H1 (cell line): ENCODE data around the gene KPNA1. TPM values are rescaled to one million over a fixed set of nuclear protein-coding genes. Genes with fewer than 3 reads are reported as not detected.

Source experiments
- CTCF ChIA-PET: fragments of 300-600 bp; sonication (Branson Sonifier 250); formaldehyde crosslinking; loops from one replicate; lab custom pipeline; 2021; ENCODE audit not compliant: partially characterized antibody; lab: Charles Lee
- POLR2A ChIA-PET: fragments of 300-600 bp; sonication (Branson Sonifier 250); formaldehyde crosslinking; loops from one replicate; lab custom pipeline; 2021; ENCODE audit warnings: inconsistent platforms; ENCODE audit not compliant: partially characterized antibody; lab: Charles Lee
- DNase-seq, 2 experiments: peaks; one replicate each; pipeline versions ENCODE4 v3.0.0 to v3.0.0-alpha.2; 2010 to 2022; ENCODE audit warnings: low spot score in 2 of 2, low read depth in 1 of 2, mixed read lengths in 1 of 2
- FAIRE-seq: peaks from 2 replicates; lab custom pipeline; 2011; peaks lifted over from hg19 to GRCh38; lab: Jason Lieb, UNC
- H2AFZ ChIP-seq: 2 replicates; pipeline ENCODE4 v1.8.1; 2012; ENCODE audit warnings: low read length, inconsistent platforms
- H2AK5ac ChIP-seq: 2 replicates; pipeline ENCODE4 v1.6.1; 2013; ENCODE audit warnings: low read depth, low read length
- H2BK120ac ChIP-seq: replicated peaks from 2 replicates; pipeline ENCODE3; 2013; ENCODE audit warnings: low read depth, low read length, inconsistent platforms
- H2BK12ac ChIP-seq: 2 replicates; pipeline ENCODE4 v1.6.1; 2013; ENCODE audit warnings: low read depth, low read length
- H2BK15ac ChIP-seq: 2 replicates; pipeline ENCODE4 v1.6.1; 2013; ENCODE audit warnings: low read length
- H2BK20ac ChIP-seq: 2 replicates; pipeline ENCODE4 v1.6.1; 2013; ENCODE audit warnings: low read length
- H2BK5ac ChIP-seq: 2 replicates; pipeline ENCODE4 v1.6.1; 2013; ENCODE audit warnings: low read depth, low read length
- H3K14ac ChIP-seq: 2 replicates; pipeline ENCODE4 v1.6.1; 2013; ENCODE audit warnings: inconsistent platforms; ENCODE audit not compliant: insufficient read length
- H3K18ac ChIP-seq: 2 replicates; pipeline ENCODE4 v1.6.1; 2013; ENCODE audit warnings: low read length; ENCODE audit errors: extremely low read depth
- H3K23ac ChIP-seq: 2 replicates; pipeline ENCODE4 v1.6.1; 2013; ENCODE audit warnings: inconsistent platforms; ENCODE audit not compliant: insufficient read length
- H3K23me2 ChIP-seq: 2 replicates; pipeline ENCODE4 v1.6.1; 2013; ENCODE audit warnings: low read depth, low read length
- H3K27ac ChIP-seq: 2 replicates; pipeline ENCODE4 v1.6.1; 2011; ENCODE audit warnings: low read depth, low read length, inconsistent platforms
- H3K27me3 ChIP-seq, 4 experiments: replicated peaks in 1 of 4; 1 replicate in 1 of 4; 2 replicates in 3 of 4; pipeline versions ENCODE4 v1.6.1 to v1.8.1; 2011 to 2013; ENCODE audit warnings: low read length in 3 of 4, mild to moderate bottlenecking in 3 of 4, inconsistent platforms in 2 of 4, mixed read lengths in 2 of 4, moderate library complexity in 1 of 4; ENCODE audit not compliant: control insufficient read depth in 3 of 4, insufficient read depth in 3 of 4; ENCODE audit errors: extremely low read depth in 1 of 4
- H3K36me3 ChIP-seq, 4 experiments: 2 replicates each; pipeline versions ENCODE4 v1.6.1 to v1.8.1; 2011 to 2013; ENCODE audit warnings: mild to moderate bottlenecking in 4 of 4, low read length in 3 of 4, moderate library complexity in 2 of 4, control low read depth in 1 of 4, inconsistent platforms in 1 of 4; ENCODE audit not compliant: insufficient read depth in 4 of 4, control insufficient read depth in 2 of 4
- H3K4ac ChIP-seq: replicated peaks from 2 replicates; pipeline ENCODE3; 2013; ENCODE audit warnings: low read length, low read depth, mixed read lengths, inconsistent platforms; ENCODE audit not compliant: insufficient read length
- H3K4me1 ChIP-seq, 4 experiments: replicated peaks in 1 of 4; 1 replicate in 1 of 4; 2 replicates in 3 of 4; pipeline versions ENCODE4 v1.6.1 to v1.8.1; 2011 to 2013; ENCODE audit warnings: low read length in 3 of 4, inconsistent platforms in 2 of 4, mixed read lengths in 1 of 4; ENCODE audit not compliant: insufficient read depth in 4 of 4, control insufficient read depth in 3 of 4
- H3K4me2 ChIP-seq, 2 experiments: 2 replicates each; pipeline versions ENCODE4 v1.6.1 to v1.8.1; 2011 to 2013; ENCODE audit warnings: low read depth in 2 of 2, low read length in 2 of 2, control low read depth in 1 of 2, inconsistent platforms in 1 of 2, mild to moderate bottlenecking in 1 of 2; ENCODE audit not compliant: insufficient read depth in 1 of 2
- H3K4me3 ChIP-seq, 4 experiments: fragments of 200-600, 300-600 bp in 1 of 4; sonication (generic), shearing (Covaris generic), sonication (Bioruptor Twin) in 1 of 4; 2 replicates each; pipeline versions ENCODE4 v1.5.1 to v1.8.1; 2011 to 2016; ENCODE audit warnings: low read length in 4 of 4, low read depth in 3 of 4, control low read depth in 2 of 4, inconsistent platforms in 2 of 4, mild to moderate bottlenecking in 2 of 4, mixed read lengths in 1 of 4, moderate library complexity in 1 of 4; ENCODE audit not compliant: insufficient read depth in 2 of 4; ENCODE audit errors: extremely low read depth in 1 of 4
- H3K56ac ChIP-seq: replicated peaks from 2 replicates; pipeline ENCODE3; 2013; ENCODE audit warnings: low read depth, mild to moderate bottlenecking, mixed read lengths, low read length, inconsistent platforms; ENCODE audit not compliant: insufficient read length
- H3K79me1 ChIP-seq: 2 replicates; pipeline ENCODE4 v1.6.1; 2013; ENCODE audit warnings: low read depth, low read length, control low read depth
- H3K79me2 ChIP-seq, 2 experiments: 2 replicates each; pipeline versions ENCODE4 v1.6.1 to v1.8.1; 2012 to 2013; ENCODE audit warnings: low read length in 2 of 2, mild to moderate bottlenecking in 2 of 2, inconsistent platforms in 1 of 2; ENCODE audit not compliant: insufficient read depth in 2 of 2, control insufficient read depth in 1 of 2
- H3K9ac ChIP-seq, 4 experiments: replicated peaks in 1 of 4; 1 replicate in 1 of 4; 2 replicates in 3 of 4; pipeline versions ENCODE4 v1.6.1 to v1.8.1; 2011 to 2013; ENCODE audit warnings: low read depth in 3 of 4, low read length in 3 of 4, control low read depth in 2 of 4, mild to moderate bottlenecking in 2 of 4, moderate library complexity in 2 of 4, inconsistent platforms in 1 of 4; ENCODE audit errors: extremely low read depth in 1 of 4
- H3K9me3 ChIP-seq, 2 experiments: 2 replicates each; pipeline versions ENCODE4 v1.6.1 to v1.8.1; 2012 to 2013; ENCODE audit warnings: mild to moderate bottlenecking in 2 of 2, moderate library complexity in 2 of 2, control low read depth in 1 of 2, inconsistent platforms in 1 of 2, low read depth in 1 of 2, low read length in 1 of 2, mixed read lengths in 1 of 2; ENCODE audit not compliant: insufficient read depth in 2 of 2
- H4K20me1 ChIP-seq, 2 experiments: replicated peaks in 1 of 2; 2 replicates each; pipeline versions ENCODE3 to v1.8.1; 2011 to 2013; ENCODE audit warnings: inconsistent platforms in 2 of 2, low read length in 2 of 2, mild to moderate bottlenecking in 1 of 2; ENCODE audit not compliant: insufficient read depth in 2 of 2, control insufficient read depth in 1 of 2
- H4K5ac ChIP-seq: 2 replicates; pipeline ENCODE4 v1.6.1; 2013; ENCODE audit warnings: low read length, low read depth, mixed read lengths, inconsistent platforms; ENCODE audit not compliant: insufficient read length
- H4K8ac ChIP-seq: 2 replicates; pipeline ENCODE4 v1.8.0; 2013; ENCODE audit warnings: mild to moderate bottlenecking, moderate library complexity, low read length, inconsistent platforms; ENCODE audit not compliant: insufficient read depth; ENCODE audit errors: extremely low read depth
- H4K91ac ChIP-seq: replicated peaks from 2 replicates; pipeline ENCODE3; 2013; ENCODE audit warnings: low read length, mixed read lengths, inconsistent platforms; ENCODE audit not compliant: insufficient read length
- EP300 ChIP-seq, 2 experiments: IDR thresholded peaks; 1 replicate in 1 of 2; 2 replicates in 1 of 2; pipeline ENCODE4 v1.6.1; 2011 to 2012; ENCODE audit warnings: low read depth in 2 of 2, low read length in 2 of 2, mild to moderate bottlenecking in 2 of 2, borderline replicate concordance in 1 of 2, inconsistent platforms in 1 of 2, moderate library complexity in 1 of 2
- MAFK ChIP-seq: IDR thresholded peaks from 2 replicates; pipeline ENCODE4 v1.6.1; 2012; ENCODE audit warnings: low read depth, mild to moderate bottlenecking, improper control_type of control experiment, low read length
- POLR2A ChIP-seq, 2 experiments: IDR thresholded peaks; 1 replicate in 1 of 2; 2 replicates in 1 of 2; pipeline ENCODE4 v1.6.1; 2011; ENCODE audit warnings: low read depth in 2 of 2, low read length in 2 of 2, mild to moderate bottlenecking in 2 of 2; ENCODE audit errors: control extremely low read depth in 1 of 2
- RBBP5 ChIP-seq: IDR thresholded peaks from 2 replicates; pipeline ENCODE4 v1.7.1; 2012; ENCODE audit warnings: low read depth, mild to moderate bottlenecking, inconsistent platforms, low read length, moderate library complexity, borderline replicate concordance
- SIN3A ChIP-seq, 2 experiments: IDR thresholded peaks in 1 of 2; conservative IDR thresholded peaks in 1 of 2; 2 replicates each; pipeline ENCODE4 v1.6.1; 2011 to 2012; ENCODE audit warnings: low read length in 2 of 2, improper control_type of control experiment in 1 of 2, low read depth in 1 of 2, mild to moderate bottlenecking in 1 of 2
- SP2 ChIP-seq: IDR thresholded peaks from 2 replicates; pipeline ENCODE4 v1.6.1; 2012; ENCODE audit warnings: mild to moderate bottlenecking, low read length, inconsistent platforms
- SUZ12 ChIP-seq: fragments of 200-600 bp; sonication (generic); IDR thresholded peaks from 2 replicates; pipeline ENCODE4 v1.6.1; 2012; ENCODE audit warnings: mild to moderate bottlenecking, inconsistent platforms, low read length, moderate library complexity, mixed read lengths
- TAF1 ChIP-seq: IDR thresholded peaks from 2 replicates; pipeline ENCODE4 v1.6.1; 2011; ENCODE audit warnings: mild to moderate bottlenecking, low read depth, low read length
- TCF12 ChIP-seq: IDR thresholded peaks from 2 replicates; pipeline ENCODE4 v1.6.1; 2011; ENCODE audit warnings: low read depth, mild to moderate bottlenecking, low read length
- WGBS, 2 experiments: shearing (Covaris generic) in 1 of 2; methylation state at CpG; one replicate each; pipeline versions ENCODE4 v1.1.6 to v1.1.7; 2013 to 2015; ENCODE audit warnings: low lambda C conversion rate in 2 of 2, mixed read lengths in 2 of 2, inconsistent platforms in 1 of 2, low coverage in 1 of 2, missing lambda C conversion rate in 1 of 2; ENCODE audit not compliant: insufficient replicate concordance in 2 of 2, insufficient coverage in 1 of 2, insufficient read length in 1 of 2; ENCODE audit errors: extremely low coverage in 1 of 2, missing lambda C conversion rate in 1 of 2; 5-methylcytosine and 5-hydroxymethylcytosine counted together
- polyA plus RNA-seq, 7 experiments: library from polyadenylated mRNA; depleted of rRNA in 3 of 7; stranded (reverse) in 5 of 7; unstranded in 2 of 7; fragments of >200 nt in 5 of 7; fragments of 200-250 nt in 2 of 7; gene quantifications; 1 replicate in 5 of 7; 2 replicates in 1 of 7; 4 replicates in 1 of 7; pipeline versions ENCODE4 v1.2.1 to v1.2.3, GENCODE V29; 2011 to 2013; ENCODE audit warnings: missing spikeins in 2 of 7, mixed read lengths in 2 of 7
- total RNA-seq: library from RNA; stranded (reverse); fragmentation: NEBNext Ultra II Directional; extraction: Animal tissue kit (Norgen Biotek cat#: 25700); gene quantifications from 2 replicates; pipeline ENCODE4 v1.2.1, GENCODE V29; 2021
- TF ChIP-seq, protein P1 (sequence below): IDR thresholded peaks from 2 replicates; pipeline ENCODE4 v1.6.1; 2011; ENCODE audit warnings: low read length, improper control_type of control experiment
- TF ChIP-seq, protein P2 (sequence below), 3 experiments: IDR thresholded peaks; 1 replicate in 2 of 3; 2 replicates in 1 of 3; pipeline versions ENCODE4 v1.5.1 to v1.6.1; 2011; ENCODE audit warnings: low read length in 3 of 3, mild to moderate bottlenecking in 3 of 3, inconsistent platforms in 2 of 3, low read depth in 1 of 3, moderate library complexity in 1 of 3; ENCODE audit not compliant: insufficient read depth in 1 of 3; ENCODE audit errors: control extremely low read depth in 1 of 3

Gene KPNA1
- total and polyA plus RNA-seq, 2 of the 8 experiments (the other 6 are each of a cell fraction or from before 2014, with no cell fraction given): 14.8 to 63.0 TPM

GRCh38 chr3:122520861-122521260 lies 6.1 kb upstream of the KPNA1 start:
- Histone ChIP-seq H4K20me1 (no peaks in the 10 kb centered on the region), H3K18ac (no peak overlapping the region), H4K8ac (no peak overlapping the region), H3K9ac (no peak overlapping the region), H4K5ac (no peak overlapping the region), H3K4me3 (no peak overlapping the region), H3K4ac (no peak overlapping the region), H3K56ac (no peak overlapping the region), H2AFZ (no peak overlapping the region), H2BK5ac (no peak overlapping the region), H3K4me1 (no peaks in the 10 kb centered on the region), H2AK5ac (no peak overlapping the region), H3K23me2 (no peaks in the 10 kb centered on the region), H3K14ac (no peak overlapping the region), H2BK120ac (no peak overlapping the region), H3K27me3 (no peaks in the 10 kb centered on the region), H2BK12ac (no peak overlapping the region), H3K27ac (no peak overlapping the region), H2BK15ac (no peak overlapping the region), H3K4me2 (no peak overlapping the region), H2BK20ac (no peak overlapping the region), H3K9me3 (no peaks in the 10 kb centered on the region), H4K91ac (no peak overlapping the region), H3K79me2 (no peaks in the 10 kb centered on the region), H3K36me3 (no peaks in the 10 kb centered on the region), H3K79me1 (no peaks in the 10 kb centered on the region), H3K23ac (no peak overlapping the region)
- 92% methylated on average over 4 of the region's 4 CpGs; no CpG with 5 or more reads in 1 of the 2 experiments for WGBS, 2 experiments
- POLR2A ChIA-PET: interaction anchor here (0.6 kb wide), 1 partner anchor 75 kb away, joined by 3 read pairs; no protein-coding TSS in a partner anchor
- DNase-seq (no peak), FAIRE-seq (no peak)
- CTCF ChIA-PET: no interaction called here
- TF ChIP-seq, protein P1, sequence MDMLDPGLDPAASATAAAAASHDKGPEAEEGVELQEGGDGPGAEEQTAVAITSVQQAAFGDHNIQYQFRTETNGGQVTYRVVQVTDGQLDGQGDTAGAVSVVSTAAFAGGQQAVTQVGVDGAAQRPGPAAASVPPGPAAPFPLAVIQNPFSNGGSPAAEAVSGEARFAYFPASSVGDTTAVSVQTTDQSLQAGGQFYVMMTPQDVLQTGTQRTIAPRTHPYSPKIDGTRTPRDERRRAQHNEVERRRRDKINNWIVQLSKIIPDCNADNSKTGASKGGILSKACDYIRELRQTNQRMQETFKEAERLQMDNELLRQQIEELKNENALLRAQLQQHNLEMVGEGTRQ: no peak
- TF ChIP-seq TAF1 (no peak), TCF12 (no peak), SUZ12 (no peak), SIN3A (conservative IDR thresholded peaks at IDR 0.05 in 1 of 2, IDR thresholded peaks at IDR 0.05 in 1 of 2; ENCODE audit: low read depth in 1 of 2, low read length in 2 of 2) (no peak), MAFK (no peak), EP300 (IDR thresholded peaks at IDR 0.05; ENCODE audit: borderline replicate concordance in 1 of 2, low read depth in 2 of 2, low read length in 2 of 2) (no peak), RBBP5 (no peak), SP2 (no peak), POLR2A (IDR thresholded peaks at IDR 0.05; ENCODE audit: control extremely low read depth in 1 of 2, low read depth in 2 of 2, low read length in 2 of 2) (no peak)
- TF ChIP-seq, protein P2, sequence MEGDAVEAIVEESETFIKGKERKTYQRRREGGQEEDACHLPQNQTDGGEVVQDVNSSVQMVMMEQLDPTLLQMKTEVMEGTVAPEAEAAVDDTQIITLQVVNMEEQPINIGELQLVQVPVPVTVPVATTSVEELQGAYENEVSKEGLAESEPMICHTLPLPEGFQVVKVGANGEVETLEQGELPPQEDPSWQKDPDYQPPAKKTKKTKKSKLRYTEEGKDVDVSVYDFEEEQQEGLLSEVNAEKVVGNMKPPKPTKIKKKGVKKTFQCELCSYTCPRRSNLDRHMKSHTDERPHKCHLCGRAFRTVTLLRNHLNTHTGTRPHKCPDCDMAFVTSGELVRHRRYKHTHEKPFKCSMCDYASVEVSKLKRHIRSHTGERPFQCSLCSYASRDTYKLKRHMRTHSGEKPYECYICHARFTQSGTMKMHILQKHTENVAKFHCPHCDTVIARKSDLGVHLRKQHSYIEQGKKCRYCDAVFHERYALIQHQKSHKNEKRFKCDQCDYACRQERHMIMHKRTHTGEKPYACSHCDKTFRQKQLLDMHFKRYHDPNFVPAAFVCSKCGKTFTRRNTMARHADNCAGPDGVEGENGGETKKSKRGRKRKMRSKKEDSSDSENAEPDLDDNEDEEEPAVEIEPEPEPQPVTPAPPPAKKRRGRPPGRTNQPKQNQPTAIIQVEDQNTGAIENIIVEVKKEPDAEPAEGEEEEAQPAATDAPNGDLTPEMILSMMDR (IDR thresholded peaks at IDR 0.05; ENCODE audit: control extremely low read depth in 1 of 3, insufficient read depth in 1 of 3, low read depth in 1 of 3, low read length in 3 of 3): no peak
